Bronchial epithelial cell (primary cell): ENCODE measurements around the gene MAMDC4. TPM values are rescaled to one million over a fixed set of nuclear protein-coding genes. Genes with fewer than 3 reads are reported as not detected.

Source experiments
- DNase-seq: peaks from one replicate; pipeline ENCODE4 v3.0.0-alpha.2; 2010; ENCODE audit warnings: low read depth
- FAIRE-seq: peaks from 2 replicates; lab custom pipeline; 2011; peaks lifted over from hg19 to GRCh38; lab: Jason Lieb, UNC
- H3K27me3 ChIP-seq: 2 replicates; pipeline ENCODE4 v1.5.1; 2011; ENCODE audit warnings: low read length; ENCODE audit not compliant: control insufficient read depth, insufficient read depth
- H3K36me3 ChIP-seq: 2 replicates; pipeline ENCODE4 v1.5.1; 2011; ENCODE audit warnings: low read length; ENCODE audit not compliant: control insufficient read depth, insufficient read depth
- H3K4me3 ChIP-seq: 2 replicates; pipeline ENCODE4 v1.5.1; 2011; ENCODE audit warnings: mild to moderate bottlenecking, low read depth, low read length, control low read depth
- CTCF ChIP-seq: IDR thresholded peaks from 2 replicates; pipeline ENCODE4 v1.5.1; 2011; ENCODE audit warnings: mild to moderate bottlenecking, moderate library complexity, low read length, control low read depth, inconsistent platforms; ENCODE audit not compliant: insufficient read depth, severe bottlenecking
- total RNA-seq: library from RNA; depleted of rRNA; stranded (reverse); fragments of >200 nt; gene quantifications from 2 replicates; pipeline ENCODE4 v1.2.1, GENCODE V29; 2014

Gene MAMDC4
- total RNA-seq, 1 donor from 2014 or later, result 1.1 TPM

GRCh38 chr9:136901516-136902258, 49.5 kb downstream of the MAMDC4 start:
- Histone ChIP-seq H3K4me3 (no peak overlapping the region), H3K27me3 (no peaks in the 10 kb centered on the region), H3K36me3 (peaks cover 11% of the 10 kb centered on the region)
- FAIRE-seq (peak; percentile 58), DNase-seq (peak; percentile 91)
- TF ChIP-seq CTCF, result no peak

DNA sequence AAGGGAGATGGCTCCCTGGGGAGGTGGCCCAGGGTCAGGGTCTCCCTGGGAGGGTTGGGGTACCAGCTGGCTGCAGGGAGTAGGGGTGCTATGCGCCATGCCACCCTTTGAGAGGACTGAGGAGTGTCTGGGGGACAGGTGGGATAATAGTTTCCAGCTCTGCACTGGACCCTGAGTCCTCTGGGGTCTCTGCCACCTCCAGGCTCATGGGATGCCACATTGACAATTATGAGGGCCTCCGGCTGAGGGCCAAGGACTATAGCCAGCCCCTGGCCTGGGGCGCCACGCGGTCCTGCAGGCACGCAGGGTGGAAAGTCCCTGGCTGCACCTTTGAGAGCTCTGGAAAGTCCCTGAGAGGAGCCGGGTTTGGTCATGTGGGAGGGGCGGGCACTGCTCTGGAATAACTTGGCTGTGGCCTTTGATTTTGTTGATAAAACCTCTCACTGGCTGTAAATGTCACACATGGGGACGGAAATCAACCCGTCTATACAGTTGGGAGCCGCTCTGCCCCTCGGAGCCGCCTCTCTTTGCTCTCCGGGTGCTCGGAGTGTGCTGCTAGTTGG, 50.2 kb downstream of the MAMDC4 start:
- Histone ChIP-seq H3K27me3 (no peaks in the 10 kb centered on the region), H3K4me3 (no peak overlapping the region), H3K36me3 (peaks cover 14% of the 10 kb centered on the region)
- TF ChIP-seq CTCF, result no peak
- FAIRE-seq (no peak), DNase-seq (peak; percentile 77)

DNA sequence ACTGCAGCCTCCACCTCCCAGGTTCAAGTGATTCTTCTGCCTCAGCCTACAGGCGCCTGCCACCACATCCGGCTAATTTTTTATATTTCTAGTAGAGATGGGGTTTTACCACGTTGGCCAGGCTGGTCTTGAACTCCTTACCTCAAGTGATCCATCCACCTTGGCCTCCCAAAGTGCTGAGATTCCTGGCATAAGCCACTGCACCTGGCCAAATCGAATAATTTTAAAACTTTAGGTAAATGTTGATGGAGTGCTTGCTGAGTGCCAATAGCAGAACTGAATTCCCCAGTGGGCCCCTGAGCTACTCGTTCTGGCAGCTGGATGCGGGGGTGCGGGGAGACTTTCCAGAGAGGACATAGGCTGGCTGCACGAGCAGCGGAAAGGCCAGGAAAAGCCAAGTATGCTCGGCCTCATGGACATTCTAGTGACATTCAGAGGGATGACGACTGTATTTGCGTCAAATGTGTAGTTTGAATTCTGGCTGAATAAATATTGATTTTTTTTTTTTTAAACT, 51.0 kb downstream of the MAMDC4 start:
- Histone ChIP-seq H3K36me3 (peaks cover 20% of the 10 kb centered on the region), H3K4me3 (no peak overlapping the region), H3K27me3 (no peaks in the 10 kb centered on the region)
- DNase-seq, result no peak
- no peak for TF ChIP-seq CTCF
- FAIRE-seq, result no peak

GRCh38 chr9:136906266-136906665, 54.1 kb downstream of the MAMDC4 start:
- Histone ChIP-seq H3K27me3 (no peaks in the 10 kb centered on the region), H3K36me3 (peaks cover 20% of the 10 kb centered on the region), H3K4me3 (no peak overlapping the region)
- no peak for TF ChIP-seq CTCF
- FAIRE-seq, result no peak
- DNase-seq, result no peak

DNA sequence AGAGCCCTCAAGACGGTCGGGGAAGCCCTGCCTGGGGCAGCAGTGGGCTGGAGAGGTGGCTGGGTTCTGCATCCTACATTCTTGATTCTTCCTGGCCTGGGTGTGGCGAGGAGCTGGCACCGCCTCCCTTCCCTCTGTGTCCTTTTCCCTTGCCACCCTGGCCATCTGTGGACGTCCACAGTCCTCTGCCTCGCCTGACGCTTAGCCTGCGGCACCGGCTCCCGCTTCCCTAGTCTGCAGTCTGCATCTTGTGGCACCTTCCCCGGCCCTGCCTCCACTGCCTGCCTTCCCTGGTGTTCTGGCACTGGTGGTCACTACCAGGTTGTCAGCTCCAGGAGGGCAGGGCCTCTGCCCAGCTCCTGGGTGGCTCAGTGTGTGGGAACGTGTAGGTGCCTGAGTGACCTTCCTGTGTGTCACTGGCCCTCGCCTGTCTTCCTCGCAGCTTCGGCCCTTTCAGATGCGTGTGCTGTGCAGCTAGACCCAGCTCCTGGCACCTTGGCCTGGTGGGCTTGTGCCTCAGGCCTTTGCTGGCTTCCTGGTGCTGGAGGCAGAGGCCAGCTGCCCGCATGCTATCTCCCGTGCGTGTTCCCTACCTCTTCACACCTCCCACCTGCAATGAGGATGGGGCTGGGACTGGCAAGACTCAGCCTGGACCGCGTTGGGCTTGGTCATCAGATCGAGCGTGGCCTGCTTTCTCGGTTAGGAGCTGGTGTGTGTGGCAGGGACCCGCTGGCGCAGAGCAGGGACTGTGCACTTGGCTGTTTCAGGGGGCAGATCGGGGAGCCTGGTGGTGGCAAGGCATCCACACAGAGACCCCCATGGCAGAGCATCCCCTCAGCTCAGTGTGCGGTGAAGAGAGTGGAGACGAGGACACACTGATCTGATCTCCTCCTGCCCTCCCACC, 55.1 kb downstream of the MAMDC4 start:
- Histone ChIP-seq H3K4me3 (no peak overlapping the region), H3K27me3 (no peaks in the 10 kb centered on the region), H3K36me3 (peaks cover 20% of the 10 kb centered on the region)
- no peak for FAIRE-seq
- DNase-seq, result no peak
- TF ChIP-seq CTCF, result no peak

Other genes with a start within 250 kb of the MAMDC4 start
- gene EGFL7, start 189.4 kb upstream of the MAMDC4 start, total RNA-seq, result 11.8 and 18.1 TPM in 2 replicates
- gene AGPAT2, start 164.9 kb upstream of the MAMDC4 start, total RNA-seq, result 41.9 and 52.0 TPM in 2 replicates
- gene DIPK1B, start 139.8 kb upstream of the MAMDC4 start, total RNA-seq, result 0.13 TPM in 1 of 2 replicates, not detected in the other
- gene LCN10, start 109.4 kb upstream of the MAMDC4 start, total RNA-seq, result not detected in 2 replicates
- gene LCN6, start 103.8 kb upstream of the MAMDC4 start, total RNA-seq, result not detected in 2 replicates
- not detected in 2 replicates for gene LCN8, start 94.1 kb upstream of the MAMDC4 start, total RNA-seq
- gene LCN15, start 87.8 kb upstream of the MAMDC4 start, total RNA-seq, result not detected in 2 replicates
- 220 and 228 TPM in 2 replicates for gene TMEM141, start 61.0 kb upstream of the MAMDC4 start, total RNA-seq
- under 0.01 and 0.38 TPM in 2 replicates for gene CCDC183, start 56.0 kb upstream of the MAMDC4 start, total RNA-seq
- 79.5 and 88.5 TPM in 2 replicates for gene RABL6, start 44.4 kb upstream of the MAMDC4 start, total RNA-seq
- gene AJM1, start 9.9 kb upstream of the MAMDC4 start, total RNA-seq, result 1.1 and 1.8 TPM in 2 replicates
- 57.9 and 124 TPM in 2 replicates for gene PHPT1, start 2.9 kb upstream of the MAMDC4 start, total RNA-seq
- 486 and 497 TPM in 2 replicates for gene EDF1, start 14.0 kb downstream of the MAMDC4 start, total RNA-seq
- gene TRAF2, start 34.2 kb downstream of the MAMDC4 start, total RNA-seq, result 5.3 and 10.1 TPM in 2 replicates
- gene FBXW5, start 92.4 kb downstream of the MAMDC4 start, total RNA-seq, result 162 TPM in 2 replicates
- 0.51 and 0.79 TPM in 2 replicates for gene C8G, start 92.9 kb downstream of the MAMDC4 start, total RNA-seq
- 0.13 TPM in 1 of 2 replicates, not detected in the other for gene LCN12, start 99.9 kb downstream of the MAMDC4 start, total RNA-seq
- gene PTGDS, start 125.2 kb downstream of the MAMDC4 start, total RNA-seq, result 0.26 TPM in 2 replicates
- not detected in 2 replicates for gene LCNL1, start 130.6 kb downstream of the MAMDC4 start, total RNA-seq
- 10.0 and 11.5 TPM in 2 replicates for gene PAXX, start 140.1 kb downstream of the MAMDC4 start, total RNA-seq
- gene CLIC3, start 144.2 kb downstream of the MAMDC4 start, total RNA-seq, result 2.1 and 28.8 TPM in 2 replicates
- 5.5 and 9.9 TPM in 2 replicates for gene ABCA2, start 175.9 kb downstream of the MAMDC4 start, total RNA-seq
- gene FUT7, start 179.7 kb downstream of the MAMDC4 start, total RNA-seq, result not detected in 2 replicates
- gene NPDC1, start 193.8 kb downstream of the MAMDC4 start, total RNA-seq, result 5.5 and 10.5 TPM in 2 replicates
- 0.79 and 1.2 TPM in 2 replicates for gene ENTPD2, start 201.7 kb downstream of the MAMDC4 start, total RNA-seq
- 0.26 and 1.2 TPM in 2 replicates for gene SAPCD2, start 218.2 kb downstream of the MAMDC4 start, total RNA-seq
- 2.0 and 3.2 TPM in 2 replicates for gene UAP1L1, start 225.2 kb downstream of the MAMDC4 start, total RNA-seq
- gene MAN1B1, start 234.6 kb downstream of the MAMDC4 start, total RNA-seq, result 58.2 and 65.3 TPM in 2 replicates